Stomach smooth muscle (tissue), 2 donors: ENCODE measurements around the gene CEBPZOS.
A peak's percentile ranks its signal among the peaks of the same experiment; 100 is the strongest.

Source experiments
- H3K27ac ChIP-seq: one replicate; pipeline ENCODE4 v1.7.0; 2013; ENCODE audit warnings: mild to moderate bottlenecking, low read length, inconsistent platforms
- H3K27me3 ChIP-seq, 2 donors: one replicate each; pipeline ENCODE4 v1.7.0; 2013; ENCODE audit warnings: low read length in 2 of 2; ENCODE audit not compliant: insufficient read depth in 2 of 2, control insufficient read depth in 1 of 2
- H3K36me3 ChIP-seq, 2 donors: one replicate each; pipeline ENCODE4 v1.7.0; 2013; ENCODE audit warnings: low read length in 2 of 2; ENCODE audit not compliant: control insufficient read depth in 2 of 2, insufficient read depth in 2 of 2
- H3K4me1 ChIP-seq: one replicate; pipeline ENCODE4 v1.7.0; 2013; ENCODE audit warnings: low read length; ENCODE audit not compliant: control insufficient read depth, insufficient read depth
- H3K4me3 ChIP-seq, 2 donors: one replicate each; pipeline ENCODE4 v1.7.0; 2013; ENCODE audit warnings: low read length in 2 of 2
- H3K9ac ChIP-seq, 2 donors: one replicate each; pipeline ENCODE4 v1.7.0; 2013; ENCODE audit warnings: low read length in 2 of 2, mild to moderate bottlenecking in 1 of 2
- H3K9me3 ChIP-seq, 2 donors: one replicate each; pipeline ENCODE4 v1.7.0; 2013; ENCODE audit warnings: low read length in 2 of 2; ENCODE audit not compliant: control insufficient read depth in 2 of 2
- donor health status: healthy.
- donor health status: Pancreatic carcinoma.

CEBPZOS gene

GRCh38 chr2:37232131-37232933 is 36.0 kb downstream of the CEBPZOS start:
- Histone ChIP-seq H3K9ac (peak overlapping the region; percentile 95 to 99), H3K9me3 (no peaks in the 10 kb centered on the region), H3K4me1 (peaks cover 26% of the 10 kb centered on the region), H3K4me3 (peak overlapping the region; percentile 90 to 99), H3K27ac (peak overlapping the region; percentile 94), H3K27me3 (no peaks in the 10 kb centered on the region), H3K36me3 (peaks cover 11% of the 10 kb centered on the region in 2 donors)

- Histone ChIP-seq H3K36me3 (peaks cover 29 to 45% of the 10 kb centered on the region in 2 donors), H3K9me3 (no peaks in the 10 kb centered on the region), H3K27ac (no peak overlapping the region), H3K27me3 (no peaks in the 10 kb centered on the region), H3K4me3 (no peak overlapping the region), H3K9ac (no peak overlapping the region), H3K4me1 (no peaks in the 10 kb centered on the region)
These were observed 47.1 kb downstream of the CEBPZOS start for GRCh38 chr2:37243435-37243834.

GRCh38 chr2:37244017-37244416 is 47.7 kb downstream of the CEBPZOS start:
- Histone ChIP-seq H3K36me3 (peaks cover 30 to 44% of the 10 kb centered on the region in 2 donors), H3K27ac (no peak overlapping the region)

GRCh38 chr2:37244755-37245154 is 48.5 kb downstream of the CEBPZOS start:
- no peaks in the 10 kb centered on the region for H3K4me1 ChIP-seq
- H3K4me3 ChIP-seq = no peak overlapping the region
- H3K9me3 ChIP-seq = no peaks in the 10 kb centered on the region
- no peak overlapping the region for H3K27ac ChIP-seq
- peaks cover 27 to 40% of the 10 kb centered on the region in 2 donors for H3K36me3 ChIP-seq
- H3K9ac ChIP-seq = no peak overlapping the region
- no peaks in the 10 kb centered on the region for H3K27me3 ChIP-seq

More at GRCh38 chr2:37244017-37244416, 47.7 kb downstream of the CEBPZOS start:
- H3K9ac ChIP-seq = no peak overlapping the region
- H3K27me3 ChIP-seq = no peaks in the 10 kb centered on the region
- no peaks in the 10 kb centered on the region for H3K9me3 ChIP-seq
- H3K4me3 ChIP-seq = no peak overlapping the region
- H3K4me1 ChIP-seq = no peaks in the 10 kb centered on the region

GRCh38 chr2:37246205-37246604 is 49.9 kb downstream of the CEBPZOS start:
- H3K36me3 ChIP-seq = peaks cover 28 to 43% of the 10 kb centered on the region in 2 donors

GRCh38 chr2:37250869-37251740 is 54.8 kb downstream of the CEBPZOS start:
- Histone ChIP-seq H3K27ac (no peak overlapping the region), H3K27me3 (no peaks in the 10 kb centered on the region), H3K4me1 (no peaks in the 10 kb centered on the region), H3K9ac (no peak overlapping the region), H3K4me3 (no peak overlapping the region), H3K36me3 (peaks cover 36% of the 10 kb centered on the region in 2 donors), H3K9me3 (no peaks in the 10 kb centered on the region)

More at GRCh38 chr2:37246205-37246604, 49.9 kb downstream of the CEBPZOS start:
- Histone ChIP-seq H3K9me3 (no peaks in the 10 kb centered on the region), H3K4me1 (no peaks in the 10 kb centered on the region), H3K27me3 (no peaks in the 10 kb centered on the region), H3K9ac (no peak overlapping the region), H3K4me3 (no peak overlapping the region), H3K27ac (no peak overlapping the region)
